Endothelial cell of umbilical vein (primary cell): ENCODE results near the gene RNF126. TPM values are rescaled to one million over a fixed set of nuclear protein-coding genes. Genes with fewer than 3 reads are reported as not detected.

Experiments used
- BruUV-seq: library from RNA; stranded (reverse); fragments of 400-500 nt; replicated peaks from 2 replicates; lab custom pipeline; 2021; lab: Mats Ljungman, UMichigan
- CTCF ChIA-PET: fragments of 300-600, 350-600 bp; sonication (Branson Sonifier 250); formaldehyde crosslinking; loops from one replicate; lab custom pipeline; 2021; ENCODE audit warnings: antibody characterized with exemption, inconsistent platforms; lab: Charles Lee
- POLR2A ChIA-PET: fragments of 300-600, 350-600 bp; sonication (Branson Sonifier 250); formaldehyde crosslinking; loops from one replicate; lab custom pipeline; 2021; ENCODE audit warnings: antibody characterized with exemption, inconsistent platforms; lab: Charles Lee
- DNase-seq: peaks from one replicate; pipeline ENCODE4 v3.0.0-alpha.2; 2011; ENCODE audit warnings: low read depth, low spot score
- FAIRE-seq: peaks from 2 replicates; lab custom pipeline; 2011; peaks lifted over from hg19 to GRCh38; lab: Jason Lieb, UNC
- H2AFZ ChIP-seq: 2 replicates; pipeline ENCODE4 v1.6.0; 2012; ENCODE audit warnings: low read depth, low read length, control low read depth, inconsistent platforms
- H3K27ac ChIP-seq: 2 replicates; pipeline ENCODE4 v1.5.1; 2011; ENCODE audit warnings: low read depth, mild to moderate bottlenecking, control low read depth, low read length, moderate library complexity; ENCODE audit not compliant: insufficient read depth
- H3K27me3 ChIP-seq, 2 experiments: 2 replicates each; pipeline versions ENCODE4 v1.6.0 to v1.6.1; 2011; ENCODE audit warnings: low read length in 2 of 2, mixed read lengths in 1 of 2; ENCODE audit not compliant: control insufficient read depth in 2 of 2, insufficient read depth in 2 of 2
- H3K36me3 ChIP-seq, 2 experiments: 2 replicates in 1 of 2; 3 replicates in 1 of 2; pipeline ENCODE4 v1.5.1; 2011; ENCODE audit warnings: low read length in 2 of 2, mild to moderate bottlenecking in 1 of 2, moderate library complexity in 1 of 2; ENCODE audit not compliant: control insufficient read depth in 2 of 2, insufficient read depth in 2 of 2; ENCODE audit errors: extremely low read depth in 1 of 2
- H3K4me1 ChIP-seq: 3 replicates; pipeline ENCODE4 v1.5.1; 2011; ENCODE audit warnings: mild to moderate bottlenecking, low read length; ENCODE audit not compliant: control insufficient read depth, insufficient read depth; ENCODE audit errors: extremely low read depth
- H3K4me2 ChIP-seq: 2 replicates; pipeline ENCODE4 v1.6.1; 2011; ENCODE audit warnings: low read length, control low read depth, mixed read lengths; ENCODE audit not compliant: insufficient read depth
- H3K4me3 ChIP-seq, 3 experiments: fragments of 200-600 bp in 1 of 3; sonication (generic), shearing (Covaris generic) in 1 of 3; replicated peaks in 1 of 3; 2 replicates each; pipeline ENCODE4 v1.5.1; 2011 to 2016; ENCODE audit warnings: control low read depth in 3 of 3, low read length in 3 of 3, mild to moderate bottlenecking in 2 of 3, inconsistent platforms in 1 of 3, low read depth in 1 of 3, moderate library complexity in 1 of 3; ENCODE audit not compliant: insufficient read depth in 1 of 3
- H3K79me2 ChIP-seq: 2 replicates; pipeline ENCODE4 v1.6.0; 2012; ENCODE audit warnings: low read length, inconsistent platforms; ENCODE audit not compliant: control insufficient read depth, insufficient read depth
- H3K9ac ChIP-seq: replicated peaks from 2 replicates; pipeline ENCODE3; 2011; ENCODE audit warnings: low read length, control low read depth; ENCODE audit not compliant: insufficient read depth; ENCODE audit errors: extremely low read depth
- H3K9me1 ChIP-seq: replicated peaks from 3 replicates; pipeline ENCODE4 v1.6.0; 2011; ENCODE audit warnings: mild to moderate bottlenecking, low read length; ENCODE audit not compliant: control insufficient read depth, insufficient read depth; ENCODE audit errors: extremely low read depth
- H3K9me3 ChIP-seq: replicated peaks from 2 replicates; pipeline ENCODE4 v1.5.1; 2012; ENCODE audit warnings: low read length, inconsistent platforms; ENCODE audit not compliant: control insufficient read depth, insufficient read depth
- H4K20me1 ChIP-seq: replicated peaks from 2 replicates; pipeline ENCODE3; 2011; ENCODE audit warnings: mild to moderate bottlenecking, low read length; ENCODE audit not compliant: control insufficient read depth, insufficient read depth; ENCODE audit errors: extremely low read depth
- CTCF ChIP-seq, 2 donors: IDR thresholded peaks; 1 replicate in 1 of 2; 2 replicates in 1 of 2; pipeline ENCODE4 v1.5.1; 2011; ENCODE audit warnings: low read length in 2 of 2, mild to moderate bottlenecking in 2 of 2, moderate library complexity in 2 of 2, control low read depth in 1 of 2, inconsistent platforms in 1 of 2, low read depth in 1 of 2; ENCODE audit not compliant: insufficient read depth in 1 of 2; ENCODE audit errors: extremely low read depth in 1 of 2
- EZH2 ChIP-seq: IDR thresholded peaks from 2 replicates; pipeline ENCODE4 v1.6.1; 2012; ENCODE audit warnings: borderline replicate concordance, low read depth, mild to moderate bottlenecking, moderate library complexity, low read length, inconsistent platforms; ENCODE audit not compliant: severe bottlenecking
- FOS ChIP-seq: IDR thresholded peaks from 2 replicates; pipeline ENCODE4 v1.6.1; 2011; ENCODE audit warnings: mild to moderate bottlenecking, low read length, moderate library complexity, borderline replicate concordance; ENCODE audit not compliant: insufficient read depth
- GATA2 ChIP-seq: IDR thresholded peaks from 2 replicates; pipeline ENCODE4 v1.7.0; 2011; ENCODE audit warnings: low read depth, mild to moderate bottlenecking, moderate library complexity, mixed read lengths, low read length; ENCODE audit not compliant: insufficient read length, insufficient read depth
- JUN ChIP-seq: IDR thresholded peaks from 2 replicates; pipeline ENCODE4 v1.6.1; 2011; ENCODE audit warnings: borderline replicate concordance, low read depth; ENCODE audit not compliant: insufficient read length, insufficient read depth
- MYC ChIP-seq: IDR thresholded peaks from one replicate; pipeline ENCODE4 v1.6.1; 2011; ENCODE audit warnings: mild to moderate bottlenecking, low read depth, low read length
- POLR2A ChIP-seq: IDR thresholded peaks from 2 replicates; pipeline ENCODE4 v1.6.1; 2012; ENCODE audit warnings: low read depth, mild to moderate bottlenecking, control low read depth, low read length
- POLR2AphosphoS5 ChIP-seq: IDR thresholded peaks from 2 replicates; pipeline ENCODE4 v1.6.1; 2012; ENCODE audit warnings: low read depth, mild to moderate bottlenecking, control low read depth, low read length, moderate library complexity; ENCODE audit not compliant: insufficient read depth
- dilution Hi-C: fragments of 300-500 bp; cut with MboI; formaldehyde crosslinking; loops from one replicate; pipeline ENCODE4 v1.15.0; 2019; ENCODE audit warnings: low sequenced_read_pairs; ENCODE audit not compliant: extremely low pct_ligation_motif_present
- intact Hi-C: fragments of 100-400 bp; cut with micrococcal nuclease; formaldehyde crosslinking; loops from one replicate; pipeline ENCODE4 v1.10.0; 2022
- polyA plus RNA-seq, 4 experiments: library from polyadenylated mRNA; depleted of rRNA in 3 of 4; stranded (reverse) in 3 of 4; unstranded in 1 of 4; fragments of >200 nt; gene quantifications; 2 replicates each; pipeline versions ENCODE4 v1.2.1 to v1.2.3, GENCODE V29; 2011 to 2012; ENCODE audit warnings: missing spikeins in 1 of 4
- total RNA-seq: library from RNA; stranded (reverse); gene quantifications from 2 replicates; pipeline ENCODE4 v1.2.3, GENCODE V29; 2021
- TF ChIP-seq, protein P1 (sequence below): IDR thresholded peaks from 2 replicates; pipeline ENCODE4 v1.6.1; 2011; ENCODE audit not compliant: insufficient read depth, insufficient read length

The RNF126 gene
- total and polyA plus RNA-seq, 2 donors (not counting 3 experiments of a cell fraction or from before 2014, with no cell fraction given) = 19.2 to 61.3 TPM

DNA sequence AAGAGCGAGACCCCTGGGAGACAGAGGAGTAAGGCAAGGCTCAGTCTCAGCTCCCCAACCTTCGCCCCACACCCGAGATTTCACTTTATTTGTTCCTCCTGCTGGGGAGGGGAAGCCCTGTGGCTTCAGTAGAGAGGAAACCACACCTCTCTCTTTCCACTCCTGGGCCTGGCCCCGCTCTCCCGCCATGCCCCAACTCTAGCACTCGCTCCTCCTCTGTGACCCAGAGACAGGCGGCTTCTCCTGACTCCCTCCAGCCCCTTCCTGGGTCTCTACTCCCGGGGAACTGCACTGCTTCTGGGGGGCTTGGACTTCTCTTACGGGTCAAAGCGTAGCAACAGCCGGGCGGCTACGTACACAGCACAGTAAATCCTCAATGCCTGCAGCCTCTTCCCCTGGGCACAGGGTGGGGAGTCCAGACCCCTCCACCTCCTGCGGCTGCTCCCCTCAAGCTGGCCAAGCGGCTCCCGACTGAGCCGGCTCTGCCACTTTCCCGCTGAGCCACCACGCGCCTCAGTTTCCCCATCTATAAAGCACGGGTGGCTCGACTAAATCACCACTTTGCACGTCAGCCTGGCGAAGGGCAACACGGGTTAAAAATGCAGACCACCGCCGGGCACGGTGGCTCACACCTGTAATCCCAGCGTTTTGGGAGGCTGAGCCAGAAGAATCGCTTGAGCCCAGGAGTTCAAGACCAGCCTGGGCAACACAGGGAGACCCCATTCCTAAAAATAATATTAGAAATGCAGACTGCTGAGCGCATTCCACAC lies 1.4 kb downstream of the RNF126 start:
- Histone ChIP-seq H4K20me1 (no peaks in the 10 kb centered on the region), H3K9me1 (no peaks in the 10 kb centered on the region), H3K27ac (peak overlapping the region; percentile 60), H3K79me2 (peaks cover 64% of the 10 kb centered on the region), H3K9ac (peak overlapping the region; percentile 87), H3K4me1 (peaks cover 19% of the 10 kb centered on the region), H3K9me3 (no peaks in the 10 kb centered on the region), H3K4me2 (peak overlapping the region; percentile 68), H2AFZ (no peak overlapping the region), H3K4me3 (peak overlapping the region; percentile 73 to 89 (median 86)), H3K36me3 (peaks cover 0 to 10% of the 10 kb centered on the region in 2 experiments), H3K27me3 (no peaks in the 10 kb centered on the region)
- intact Hi-C loops (loop anchor here (2.0 kb wide), 1 partner anchor 77 kb away; no protein-coding TSS in a partner anchor), dilution Hi-C loops (no loop called here)
- TF ChIP-seq EZH2 = no peak
- no peak for TF ChIP-seq MYC
- TF ChIP-seq JUN = no peak
- no peak for TF ChIP-seq CTCF (IDR thresholded peaks at IDR 0.05; ENCODE audit: extremely low read depth in 1 of 2, insufficient read depth in 1 of 2, low read depth in 1 of 2, low read length in 2 of 2)
- TF ChIP-seq FOS = no peak
- no peak for TF ChIP-seq POLR2AphosphoS5
- TF ChIP-seq POLR2A = no peak
- no peak for TF ChIP-seq GATA2
- TF ChIP-seq, protein P1, sequence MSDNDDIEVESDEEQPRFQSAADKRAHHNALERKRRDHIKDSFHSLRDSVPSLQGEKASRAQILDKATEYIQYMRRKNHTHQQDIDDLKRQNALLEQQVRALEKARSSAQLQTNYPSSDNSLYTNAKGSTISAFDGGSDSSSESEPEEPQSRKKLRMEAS = no peak
- FAIRE-seq (peak; percentile 31), DNase-seq (no peak)
- BruUV-seq = TSS peak; percentile 39
- ChIA-PET CTCF (interaction anchor here (0.8 kb wide), 1 partner anchor 77 kb away, joined by 4 read pairs; no protein-coding TSS in a partner anchor), POLR2A (no interaction called here)
